SK-N-SH treated with all-trans-retinoic acid at 6 μM for 48 hours (cell line): ENCODE measurements around the gene B4GALT6.

Experiments
- ARNTL ChIP-seq: fragments of 450-650 bp; formaldehyde crosslinking; IDR thresholded peaks from 2 replicates; pipeline ENCODE4 v1.5.0; 2020; ENCODE audit warnings: low read depth, mild to moderate bottlenecking, moderate library complexity, borderline replicate concordance
- BACH2 ChIP-seq: fragments of 250-450 bp; sonication (Bioruptor Pico); IDR thresholded peaks from 2 replicates; pipeline ENCODE4 v1.9.0; 2021; ENCODE audit warnings: mild to moderate bottlenecking, borderline replicate concordance
- CSDC2 ChIP-seq: fragments of 250-450 bp; sonication (Bioruptor Pico); IDR thresholded peaks from 2 replicates; pipeline ENCODE4 v1.5.0; 2020; ENCODE audit warnings: mild to moderate bottlenecking, moderate library complexity
- ESRRG ChIP-seq: fragments of 250-450 bp; sonication (Bioruptor Pico); IDR thresholded peaks from 2 replicates; pipeline ENCODE4 v1.6.1; 2021; ENCODE audit warnings: mild to moderate bottlenecking
- ISL1 ChIP-seq: fragments of 250-450 bp; sonication (Bioruptor Pico); IDR thresholded peaks from 2 replicates; pipeline ENCODE4 v2.1.2; 2022; ENCODE audit warnings: mild to moderate bottlenecking, moderate library complexity
- RARB ChIP-seq: fragments of 250-450 bp; sonication (Bioruptor Pico); IDR thresholded peaks from 2 replicates; pipeline ENCODE4 v1.8.0; 2021; ENCODE audit warnings: mild to moderate bottlenecking, moderate library complexity
- SNAI2 ChIP-seq: fragments of 250-450 bp; sonication (Bioruptor Pico); IDR thresholded peaks from 2 replicates; pipeline ENCODE4 v1.5.0; 2020; ENCODE audit warnings: mild to moderate bottlenecking, moderate library complexity
- TCF4 ChIP-seq: fragments of 250-450 bp; sonication (Bioruptor Pico); IDR thresholded peaks from 2 replicates; pipeline ENCODE4 v1.8.0; 2021; ENCODE audit warnings: mild to moderate bottlenecking, moderate library complexity, borderline replicate concordance
- ZFP3 ChIP-seq: fragments of 250-450 bp; sonication (Bioruptor Pico); IDR thresholded peaks from 2 replicates; pipeline ENCODE4 v1.5.0; 2020; ENCODE audit warnings: mild to moderate bottlenecking, moderate library complexity
- ZNF70 ChIP-seq: fragments of 450-650 bp; formaldehyde crosslinking; IDR thresholded peaks from 2 replicates; pipeline ENCODE4 v1.5.0; 2020; ENCODE audit warnings: mild to moderate bottlenecking, moderate library complexity
- ZNF8 ChIP-seq: fragments of 450-650 bp; formaldehyde crosslinking; IDR thresholded peaks from 2 replicates; pipeline ENCODE4 v1.5.0; 2020; ENCODE audit warnings: mild to moderate bottlenecking, moderate library complexity
- TF ChIP-seq, protein P1 (sequence below): fragments of 250-450 bp; sonication (Bioruptor Pico); IDR thresholded peaks from 2 replicates; pipeline ENCODE4 v1.5.0; 2020; ENCODE audit warnings: mild to moderate bottlenecking, moderate library complexity
- TF ChIP-seq, protein P2 (sequence below): fragments of 250-450 bp; sonication (Bioruptor Pico); IDR thresholded peaks from 2 replicates; pipeline ENCODE4 v1.8.0; 2020; ENCODE audit warnings: mild to moderate bottlenecking, moderate library complexity, borderline replicate concordance
- TF ChIP-seq, protein P3 (sequence below): fragments of 250-450 bp; sonication (Bioruptor Pico); IDR thresholded peaks from 2 replicates; pipeline ENCODE4 v1.5.1; 2020; ENCODE audit warnings: low read depth, mild to moderate bottlenecking, moderate library complexity

DNA sequence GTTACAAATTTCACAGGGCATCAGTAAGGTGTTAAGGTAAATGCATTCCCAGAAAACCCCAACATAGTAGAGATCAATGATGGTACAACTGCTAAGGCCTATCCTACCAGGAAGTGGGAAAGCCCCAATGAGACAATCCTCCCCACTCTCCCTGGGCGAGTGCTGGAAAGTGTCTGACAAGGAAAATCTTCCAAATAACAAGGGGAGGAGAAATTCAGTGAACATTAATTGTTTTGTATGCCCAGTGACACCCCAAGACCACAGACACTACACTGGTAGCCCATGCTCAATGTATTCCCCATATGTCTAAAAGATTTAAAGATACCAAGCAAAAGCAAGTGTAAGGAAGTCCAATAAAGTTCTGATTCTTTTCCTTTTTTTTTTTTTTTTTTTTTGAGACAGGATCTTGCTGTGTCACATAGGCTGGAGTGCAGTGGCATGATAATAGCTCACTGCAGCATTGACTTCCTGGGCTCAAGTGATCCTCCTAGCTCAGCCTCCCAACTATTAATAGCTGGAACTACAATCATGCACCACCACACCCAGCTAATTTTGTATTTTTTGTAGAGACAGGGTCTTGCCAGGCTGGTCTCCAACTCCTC is 24.7 kb downstream of the B4GALT6 start:
- TF ChIP-seq ESRRG (CRISPR knock-in tag) (no peak), CSDC2 (no peak), ARNTL (no peak), ZFP3 (no peak), SNAI2 (CRISPR knock-in tag) (no peak), ZNF8 (CRISPR knock-in tag) (no peak), ISL1 (CRISPR knock-in tag) (no peak), ZNF70 (no peak), TCF4 (CRISPR knock-in tag) (no peak), RARB (CRISPR knock-in tag) (no peak), BACH2 (CRISPR knock-in tag) (no peak)
- TF ChIP-seq, protein P1, sequence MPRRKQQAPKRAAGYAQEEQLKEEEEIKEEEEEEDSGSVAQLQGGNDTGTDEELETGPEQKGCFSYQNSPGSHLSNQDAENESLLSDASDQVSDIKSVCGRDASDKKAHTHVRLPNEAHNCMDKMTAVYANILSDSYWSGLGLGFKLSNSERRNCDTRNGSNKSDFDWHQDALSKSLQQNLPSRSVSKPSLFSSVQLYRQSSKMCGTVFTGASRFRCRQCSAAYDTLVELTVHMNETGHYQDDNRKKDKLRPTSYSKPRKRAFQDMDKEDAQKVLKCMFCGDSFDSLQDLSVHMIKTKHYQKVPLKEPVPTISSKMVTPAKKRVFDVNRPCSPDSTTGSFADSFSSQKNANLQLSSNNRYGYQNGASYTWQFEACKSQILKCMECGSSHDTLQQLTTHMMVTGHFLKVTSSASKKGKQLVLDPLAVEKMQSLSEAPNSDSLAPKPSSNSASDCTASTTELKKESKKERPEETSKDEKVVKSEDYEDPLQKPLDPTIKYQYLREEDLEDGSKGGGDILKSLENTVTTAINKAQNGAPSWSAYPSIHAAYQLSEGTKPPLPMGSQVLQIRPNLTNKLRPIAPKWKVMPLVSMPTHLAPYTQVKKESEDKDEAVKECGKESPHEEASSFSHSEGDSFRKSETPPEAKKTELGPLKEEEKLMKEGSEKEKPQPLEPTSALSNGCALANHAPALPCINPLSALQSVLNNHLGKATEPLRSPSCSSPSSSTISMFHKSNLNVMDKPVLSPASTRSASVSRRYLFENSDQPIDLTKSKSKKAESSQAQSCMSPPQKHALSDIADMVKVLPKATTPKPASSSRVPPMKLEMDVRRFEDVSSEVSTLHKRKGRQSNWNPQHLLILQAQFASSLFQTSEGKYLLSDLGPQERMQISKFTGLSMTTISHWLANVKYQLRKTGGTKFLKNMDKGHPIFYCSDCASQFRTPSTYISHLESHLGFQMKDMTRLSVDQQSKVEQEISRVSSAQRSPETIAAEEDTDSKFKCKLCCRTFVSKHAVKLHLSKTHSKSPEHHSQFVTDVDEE = no peak
- TF ChIP-seq, protein P2, sequence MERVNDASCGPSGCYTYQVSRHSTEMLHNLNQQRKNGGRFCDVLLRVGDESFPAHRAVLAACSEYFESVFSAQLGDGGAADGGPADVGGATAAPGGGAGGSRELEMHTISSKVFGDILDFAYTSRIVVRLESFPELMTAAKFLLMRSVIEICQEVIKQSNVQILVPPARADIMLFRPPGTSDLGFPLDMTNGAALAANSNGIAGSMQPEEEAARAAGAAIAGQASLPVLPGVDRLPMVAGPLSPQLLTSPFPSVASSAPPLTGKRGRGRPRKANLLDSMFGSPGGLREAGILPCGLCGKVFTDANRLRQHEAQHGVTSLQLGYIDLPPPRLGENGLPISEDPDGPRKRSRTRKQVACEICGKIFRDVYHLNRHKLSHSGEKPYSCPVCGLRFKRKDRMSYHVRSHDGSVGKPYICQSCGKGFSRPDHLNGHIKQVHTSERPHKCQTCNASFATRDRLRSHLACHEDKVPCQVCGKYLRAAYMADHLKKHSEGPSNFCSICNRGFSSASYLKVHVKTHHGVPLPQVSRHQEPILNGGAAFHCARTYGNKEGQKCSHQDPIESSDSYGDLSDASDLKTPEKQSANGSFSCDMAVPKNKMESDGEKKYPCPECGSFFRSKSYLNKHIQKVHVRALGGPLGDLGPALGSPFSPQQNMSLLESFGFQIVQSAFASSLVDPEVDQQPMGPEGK (CRISPR knock-in tag) = no peak
- TF ChIP-seq, protein P3, sequence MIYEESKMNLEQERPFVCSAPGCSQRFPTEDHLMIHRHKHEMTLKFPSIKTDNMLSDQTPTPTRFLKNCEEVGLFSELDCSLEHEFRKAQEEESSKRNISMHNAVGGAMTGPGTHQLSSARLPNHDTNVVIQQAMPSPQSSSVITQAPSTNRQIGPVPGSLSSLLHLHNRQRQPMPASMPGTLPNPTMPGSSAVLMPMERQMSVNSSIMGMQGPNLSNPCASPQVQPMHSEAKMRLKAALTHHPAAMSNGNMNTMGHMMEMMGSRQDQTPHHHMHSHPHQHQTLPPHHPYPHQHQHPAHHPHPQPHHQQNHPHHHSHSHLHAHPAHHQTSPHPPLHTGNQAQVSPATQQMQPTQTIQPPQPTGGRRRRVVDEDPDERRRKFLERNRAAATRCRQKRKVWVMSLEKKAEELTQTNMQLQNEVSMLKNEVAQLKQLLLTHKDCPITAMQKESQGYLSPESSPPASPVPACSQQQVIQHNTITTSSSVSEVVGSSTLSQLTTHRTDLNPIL = no peak
